OCI-LY1 (cell line): ENCODE data around the gene GRK5.

Source experiments
- H2AFZ ChIP-seq: fragments of 200-600 bp; sonication (generic), shearing (Covaris generic); 2 replicates; pipeline ENCODE4 v1.6.0; 2014; ENCODE audit warnings: antibody characterized with exemption, mild to moderate bottlenecking, low read length
- H3F3A ChIP-seq: fragments of 200-600 bp; sonication (generic), shearing (Covaris generic); 2 replicates; pipeline ENCODE4 v1.6.0; 2014; ENCODE audit warnings: mild to moderate bottlenecking, antibody characterized with exemption, low read length, moderate library complexity; ENCODE audit not compliant: insufficient read depth
- H3K27ac ChIP-seq: fragments of 200-600 bp; sonication (generic); 2 replicates; pipeline ENCODE4 v1.5.1; 2014; ENCODE audit warnings: low read length, mixed run types, mild to moderate bottlenecking, low read depth; ENCODE audit not compliant: poor library complexity, severe bottlenecking
- H3K27me3 ChIP-seq: fragments of 200-600 bp; sonication (generic); 2 replicates; pipeline ENCODE4 v1.6.0; 2014; ENCODE audit warnings: antibody characterized with exemption, mild to moderate bottlenecking, low read length, moderate library complexity; ENCODE audit not compliant: insufficient read depth
- H3K36me3 ChIP-seq: fragments of 200-600 bp; sonication (generic); 2 replicates; pipeline ENCODE4 v1.6.1; 2014; ENCODE audit warnings: mild to moderate bottlenecking, antibody characterized with exemption, low read length, moderate library complexity, mixed read lengths; ENCODE audit not compliant: insufficient read depth
- H3K4me1 ChIP-seq: fragments of 200-600 bp; sonication (generic); 2 replicates; pipeline ENCODE4 v1.5.1; 2014; ENCODE audit warnings: mild to moderate bottlenecking, low read length, moderate library complexity; ENCODE audit not compliant: insufficient read depth, severe bottlenecking
- H3K4me2 ChIP-seq: fragments of 200-600 bp; sonication (generic), shearing (Covaris generic); 2 replicates; pipeline ENCODE4 v1.6.1; 2014; ENCODE audit warnings: low read length
- H3K4me3 ChIP-seq: fragments of 200-600 bp; sonication (generic); 2 replicates; pipeline ENCODE4 v1.5.1; 2014; ENCODE audit warnings: low read length, low read depth, mild to moderate bottlenecking, mixed read lengths; ENCODE audit not compliant: poor library complexity, severe bottlenecking
- H3K79me2 ChIP-seq: fragments of 200-600 bp; shearing (Covaris generic); 2 replicates; pipeline ENCODE4 v1.6.1; 2016; ENCODE audit warnings: mixed run types, low read length, mixed read lengths; ENCODE audit not compliant: insufficient read depth
- H3K9ac ChIP-seq: fragments of 200-600 bp; sonication (generic), shearing (Covaris generic); 2 replicates; pipeline ENCODE4 v1.6.1; 2014; ENCODE audit warnings: mild to moderate bottlenecking, low read length, mixed read lengths
- H3K9me2 ChIP-seq: fragments of 200-600 bp; sonication (generic), shearing (Covaris generic); 2 replicates; pipeline ENCODE4 v1.6.1; 2014; ENCODE audit warnings: low read depth, mild to moderate bottlenecking, low read length, mixed read lengths
- H3K9me3 ChIP-seq: fragments of 200-600 bp; shearing (Covaris generic); 2 replicates; pipeline ENCODE4 v1.6.1; 2014; ENCODE audit warnings: low read length, mixed read lengths
- H4K20me1 ChIP-seq: fragments of 200-600 bp; sonication (generic), shearing (Covaris generic); 2 replicates; pipeline ENCODE4 v1.6.0; 2016; ENCODE audit warnings: mild to moderate bottlenecking, low read length; ENCODE audit not compliant: insufficient read depth
- CTCF ChIP-seq: fragments of 200-600 bp; sonication (generic), shearing (Covaris generic); IDR thresholded peaks from 2 replicates; pipeline ENCODE4 v1.5.1; 2017; ENCODE audit warnings: mild to moderate bottlenecking, antibody characterized with exemption, low read length, moderate library complexity, mixed read lengths
- EZH2 ChIP-seq: fragments of 200-600 bp; sonication (generic), shearing (Covaris generic); IDR thresholded peaks from 2 replicates; pipeline ENCODE4 v1.8.0; 2017; ENCODE audit warnings: borderline replicate concordance, mixed run types, mild to moderate bottlenecking, antibody characterized with exemption, low read length, moderate library complexity, mixed read lengths

The GRK5 gene

GRCh38 chr10:119349937-119350501, 142.6 kb downstream of the GRK5 start:
- Histone ChIP-seq H3K4me1 (no peaks in the 10 kb centered on the region), H3K9ac (no peak overlapping the region), H3F3A (no peaks in the 10 kb centered on the region), H3K27me3 (no peaks in the 10 kb centered on the region; the same call in 1 of the 2 replicates), H3K4me3 (no peak overlapping the region), H4K20me1 (no peaks in the 10 kb centered on the region), H3K36me3 (no peaks in the 10 kb centered on the region; the same call in 1 of the 2 replicates), H3K9me2 (no peaks in the 10 kb centered on the region), H3K4me2 (no peak overlapping the region), H3K79me2 (no peaks in the 10 kb centered on the region), H3K27ac (no peak overlapping the region), H2AFZ (no peak overlapping the region), H3K9me3 (peaks cover 8% of the 10 kb centered on the region; the same call in 1 of the 2 replicates)
- TF ChIP-seq CTCF (no peak), EZH2 (no peak)

- H3K27me3 ChIP-seq: no peaks in the 10 kb centered on the region; the same call in 1 of the 2 replicates
- TF ChIP-seq CTCF (no peak), EZH2 (no peak)
- no peaks in the 10 kb centered on the region for H3K79me2 ChIP-seq
- no peak overlapping the region for H3K9ac ChIP-seq
- no peaks in the 10 kb centered on the region; the same call in 1 of the 2 replicates for H3K36me3 ChIP-seq
- H3K4me3 ChIP-seq: no peak overlapping the region
- no peaks in the 10 kb centered on the region for H3K9me2 ChIP-seq
- H3K9me3 ChIP-seq: peaks cover 8% of the 10 kb centered on the region; the same call in 1 of the 2 replicates
- H3K27ac ChIP-seq: no peak overlapping the region
- no peak overlapping the region for H2AFZ ChIP-seq
- H3F3A ChIP-seq: no peaks in the 10 kb centered on the region
- H3K4me2 ChIP-seq: no peak overlapping the region
- no peaks in the 10 kb centered on the region for H4K20me1 ChIP-seq
- no peaks in the 10 kb centered on the region for H3K4me1 ChIP-seq
These were observed 143.2 kb downstream of the GRK5 start for GRCh38 chr10:119350502-119351097.

- Histone ChIP-seq H3K4me3 (no peak overlapping the region), H3K27ac (no peak overlapping the region), H3K9me2 (no peaks in the 10 kb centered on the region), H3K79me2 (no peaks in the 10 kb centered on the region), H3K36me3 (no peaks in the 10 kb centered on the region; the same call in 1 of the 2 replicates), H3F3A (no peaks in the 10 kb centered on the region), H3K27me3 (no peaks in the 10 kb centered on the region; the same call in 1 of the 2 replicates), H2AFZ (no peak overlapping the region), H4K20me1 (no peaks in the 10 kb centered on the region), H3K4me1 (no peaks in the 10 kb centered on the region), H3K4me2 (no peak overlapping the region), H3K9ac (no peak overlapping the region), H3K9me3 (peaks cover 12% of the 10 kb centered on the region)
- TF ChIP-seq CTCF (no peak), EZH2 (no peak)
These were observed 143.8 kb downstream of the GRK5 start for GRCh38 chr10:119351189-119351588.
